ENCODE measurements around the gene GALR2.
"Not testable (repeated sequence)": the region's sequence is repeated elsewhere in the genome, so short reads cannot be mapped to it uniquely, and the experiment has no call there.

Gene GALR2

DNA sequence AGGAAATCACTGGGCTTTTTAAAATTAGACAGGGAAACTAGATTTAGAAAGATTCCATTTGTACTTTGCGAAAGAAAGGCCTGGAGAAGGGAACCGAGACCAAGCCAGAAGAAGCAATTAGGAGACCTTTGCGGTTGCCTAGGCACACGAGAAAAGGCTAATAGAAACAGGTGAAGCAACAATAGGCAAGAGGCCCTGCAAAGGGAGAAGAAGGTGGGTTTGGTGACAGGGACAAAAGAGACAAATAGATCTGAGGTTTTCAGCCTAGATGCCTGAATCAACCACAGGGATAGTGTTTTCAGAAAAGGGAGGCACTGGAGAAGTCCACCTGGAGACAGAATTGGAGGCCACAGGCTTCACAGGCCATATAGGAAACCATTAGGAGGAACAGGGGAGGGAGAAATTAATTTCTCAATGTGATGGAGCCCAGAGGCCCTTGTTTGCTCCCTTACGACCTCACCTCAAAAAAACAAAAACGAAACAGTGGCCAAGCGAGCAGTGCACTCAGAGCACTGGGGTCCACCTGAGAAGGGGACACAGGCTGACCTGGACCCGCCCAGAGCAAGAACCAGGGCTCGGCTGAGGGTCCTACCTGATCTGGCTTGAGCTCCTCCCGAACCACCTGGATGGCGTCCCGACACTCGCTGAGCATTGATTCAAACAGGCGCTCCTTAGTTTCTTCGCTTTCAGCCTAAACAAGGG, 24.6 kb upstream of the GALR2 start:
- Histone ChIP-seq H3K4me3 (ENCODE audit: low read depth in 1 of 2, low read length in 2 of 2) (no peak overlapping the region), H3K27ac (ENCODE audit: low read depth, low read length) (no peak overlapping the region), H3K36me3 (ENCODE audit: control insufficient read depth in 1 of 2, insufficient read depth in 2 of 2, low read length in 2 of 2) (peaks cover 24 to 87% of the 10 kb centered on the region in 2 donors), H3K9ac (ENCODE audit: low read depth in 1 of 2, low read length in 2 of 2) (no peak overlapping the region), H3K9me3 (ENCODE audit: control insufficient read depth in 1 of 2, low read length in 2 of 2) (no peaks in the 10 kb centered on the region), H3K4me1 (ENCODE audit: control insufficient read depth in 1 of 2, insufficient read depth in 2 of 2, low read length in 2 of 2) (no peaks in the 10 kb centered on the region), H3K27me3 (ENCODE audit: control insufficient read depth in 1 of 2, insufficient read depth in 2 of 2, low read length in 2 of 2) (no peaks in the 10 kb centered on the region)

DNA sequence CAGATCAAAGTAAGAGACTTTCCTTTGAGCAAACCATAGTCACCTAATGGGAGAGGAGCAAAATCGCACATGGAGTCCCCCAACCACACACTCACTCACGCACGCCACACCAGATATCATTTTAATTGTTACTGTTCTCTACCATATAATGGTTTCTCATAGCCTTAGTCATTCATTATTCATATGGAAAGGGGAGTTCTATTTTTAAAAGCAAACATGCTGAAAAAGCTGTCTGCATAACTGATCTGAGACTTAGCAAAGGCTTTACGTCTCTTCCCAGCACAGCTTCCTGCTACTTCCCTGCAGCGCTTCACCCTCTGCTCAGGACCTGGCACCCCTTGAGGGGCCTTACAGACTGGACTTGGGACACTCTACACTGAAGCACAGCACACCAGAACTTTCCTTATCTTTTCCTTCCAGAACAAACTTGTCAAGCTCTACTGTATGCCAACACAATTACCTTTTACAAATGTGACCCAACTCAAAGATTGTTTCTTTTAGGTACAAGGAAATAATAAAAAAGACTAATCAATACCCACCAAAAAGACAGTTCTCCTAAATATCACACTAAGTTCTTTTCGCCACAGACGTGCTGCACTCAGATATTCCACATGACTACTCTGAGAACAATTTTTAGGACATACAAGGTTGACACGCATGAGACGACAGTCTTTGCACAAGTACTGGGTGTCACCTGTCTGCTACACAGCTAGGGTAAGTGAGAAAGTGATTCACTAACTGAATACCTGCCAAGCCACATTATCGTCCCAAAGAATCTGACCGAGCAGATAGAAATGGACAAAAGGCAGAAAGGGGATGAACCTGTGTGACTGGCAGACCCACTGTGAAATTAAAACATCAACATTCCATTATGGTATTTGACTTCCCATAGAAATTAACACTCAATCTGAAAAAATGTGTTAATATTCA, 23.8 kb upstream of the GALR2 start:
- Histone ChIP-seq H3K36me3 (ENCODE audit: control insufficient read depth in 1 of 2, insufficient read depth in 2 of 2, low read length in 2 of 2) (peaks cover 24 to 85% of the 10 kb centered on the region in 2 donors), H3K9ac (ENCODE audit: low read depth in 1 of 2, low read length in 2 of 2) (no peak overlapping the region), H3K27me3 (ENCODE audit: control insufficient read depth in 1 of 2, insufficient read depth in 2 of 2, low read length in 2 of 2) (no peaks in the 10 kb centered on the region), H3K27ac (ENCODE audit: low read depth, low read length) (no peak overlapping the region), H3K9me3 (ENCODE audit: control insufficient read depth in 1 of 2, low read length in 2 of 2) (no peaks in the 10 kb centered on the region), H3K4me1 (ENCODE audit: control insufficient read depth in 1 of 2, insufficient read depth in 2 of 2, low read length in 2 of 2) (no peaks in the 10 kb centered on the region), H3K4me3 (ENCODE audit: low read depth in 1 of 2, low read length in 2 of 2) (no peak overlapping the region)

DNA sequence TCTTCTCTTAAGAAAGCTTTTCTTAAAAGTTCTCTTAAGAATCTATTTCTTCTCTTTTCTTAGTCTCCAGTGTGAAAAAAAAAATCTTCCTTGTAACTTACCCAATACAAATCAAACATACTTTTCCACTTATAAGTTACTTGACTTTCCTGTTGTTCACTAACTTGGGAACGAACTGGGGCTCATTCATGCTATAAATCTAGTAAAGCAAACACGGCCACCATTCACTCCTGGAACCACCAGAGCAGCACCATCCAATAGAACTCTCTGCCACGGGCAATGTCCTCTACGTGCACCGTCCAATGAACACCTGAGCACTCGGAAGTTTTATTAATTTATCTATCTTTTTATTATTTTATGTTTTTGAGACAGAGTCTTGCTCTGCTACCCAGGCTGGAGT, 23.0 kb upstream of the GALR2 start:
- Histone ChIP-seq H3K4me3 (ENCODE audit: low read depth in 1 of 2, low read length in 2 of 2) (no peak overlapping the region), H3K27me3 (ENCODE audit: control insufficient read depth in 1 of 2, insufficient read depth in 2 of 2, low read length in 2 of 2) (no peaks in the 10 kb centered on the region), H3K9ac (ENCODE audit: low read depth in 1 of 2, low read length in 2 of 2) (no peak overlapping the region), H3K4me1 (ENCODE audit: control insufficient read depth in 1 of 2, insufficient read depth in 2 of 2, low read length in 2 of 2) (no peaks in the 10 kb centered on the region), H3K36me3 (ENCODE audit: control insufficient read depth in 1 of 2, insufficient read depth in 2 of 2, low read length in 2 of 2) (peaks cover 32 to 85% of the 10 kb centered on the region in 2 donors), H3K27ac (ENCODE audit: low read depth, low read length) (no peak overlapping the region), H3K9me3 (ENCODE audit: control insufficient read depth in 1 of 2, low read length in 2 of 2) (no peaks in the 10 kb centered on the region)

DNA sequence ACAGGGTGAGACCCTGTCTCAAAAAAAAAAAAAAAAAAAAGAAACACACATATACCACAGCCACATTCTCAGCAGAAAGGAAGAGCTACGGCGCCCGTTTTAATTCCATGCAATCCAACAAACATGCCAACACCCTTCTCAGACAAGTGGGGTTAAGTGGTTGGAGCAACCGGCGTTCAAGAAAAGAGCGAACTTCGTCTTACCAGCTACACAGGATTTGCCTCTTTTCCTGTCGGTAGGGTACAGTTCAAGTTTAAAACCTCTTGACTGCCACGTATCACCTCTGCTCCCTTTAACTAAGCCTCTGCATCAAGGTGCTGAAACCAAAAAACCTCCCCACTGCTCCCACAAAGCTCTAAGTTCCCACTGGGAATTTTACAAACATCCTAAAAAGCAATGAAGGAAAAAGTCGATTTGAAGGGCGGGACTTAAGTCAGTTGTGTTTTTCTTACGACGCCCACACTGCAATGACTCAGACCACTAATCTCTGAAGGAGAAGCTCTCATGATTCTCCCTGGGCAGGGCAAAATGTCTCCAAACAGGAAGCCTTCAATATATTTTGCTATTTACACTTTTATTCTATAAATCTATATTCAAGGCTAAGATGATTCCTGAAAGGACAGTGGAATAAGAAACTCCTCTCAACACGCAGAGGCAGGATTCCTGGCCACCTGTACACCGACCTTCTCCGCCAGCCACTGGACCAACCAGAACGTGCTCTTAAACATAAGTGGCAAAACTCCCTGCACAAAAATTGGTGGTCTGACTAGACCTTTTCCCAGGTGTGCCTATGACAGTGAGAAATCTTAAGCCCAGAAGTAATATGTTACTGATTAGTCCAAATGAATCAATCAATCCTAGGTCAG, 21.1 kb upstream of the GALR2 start:
- Histone ChIP-seq H3K4me1 (ENCODE audit: control insufficient read depth in 1 of 2, insufficient read depth in 2 of 2, low read length in 2 of 2) (no peaks in the 10 kb centered on the region), H3K9me3 (ENCODE audit: control insufficient read depth in 1 of 2, low read length in 2 of 2) (no peaks in the 10 kb centered on the region), H3K27me3 (ENCODE audit: control insufficient read depth in 1 of 2, insufficient read depth in 2 of 2, low read length in 2 of 2) (no peaks in the 10 kb centered on the region), H3K9ac (ENCODE audit: low read depth in 1 of 2, low read length in 2 of 2) (no peak overlapping the region), H3K27ac (ENCODE audit: low read depth, low read length) (no peak overlapping the region), H3K36me3 (ENCODE audit: control insufficient read depth in 1 of 2, insufficient read depth in 2 of 2, low read length in 2 of 2) (peaks cover 37 to 87% of the 10 kb centered on the region in 2 donors), H3K4me3 (ENCODE audit: low read depth in 1 of 2, low read length in 2 of 2) (no peak overlapping the region)

DNA sequence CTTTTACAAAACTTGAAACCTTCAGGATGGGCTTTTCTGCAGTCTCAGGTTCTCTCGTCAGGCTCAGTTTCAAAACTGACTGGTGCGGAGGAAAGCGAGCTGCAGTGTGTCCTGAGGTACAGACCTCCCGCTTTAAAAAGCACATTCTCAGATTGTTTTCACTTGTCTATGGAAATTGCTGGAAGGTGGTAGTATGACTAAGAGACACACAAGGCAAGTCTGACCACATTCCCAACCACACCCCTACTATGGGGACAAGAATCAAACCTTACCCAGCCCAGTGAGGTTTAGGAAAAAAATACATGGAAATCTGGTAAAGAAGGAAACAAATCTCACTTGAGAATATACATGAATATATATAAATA, 20.5 kb upstream of the GALR2 start:
- no peaks in the 10 kb centered on the region for H3K27me3 ChIP-seq (ENCODE audit: control insufficient read depth in 1 of 2, insufficient read depth in 2 of 2, low read length in 2 of 2)
- H3K9ac ChIP-seq (ENCODE audit: low read depth in 1 of 2, low read length in 2 of 2) = no peak overlapping the region
- no peak overlapping the region for H3K27ac ChIP-seq (ENCODE audit: low read depth, low read length)
- no peak overlapping the region for H3K4me3 ChIP-seq (ENCODE audit: low read depth in 1 of 2, low read length in 2 of 2)
- peaks cover 37 to 86% of the 10 kb centered on the region in 2 donors for H3K36me3 ChIP-seq (ENCODE audit: control insufficient read depth in 1 of 2, insufficient read depth in 2 of 2, low read length in 2 of 2)
- H3K9me3 ChIP-seq (ENCODE audit: control insufficient read depth in 1 of 2, low read length in 2 of 2) = no peaks in the 10 kb centered on the region
- H3K4me1 ChIP-seq (ENCODE audit: control insufficient read depth in 1 of 2, insufficient read depth in 2 of 2, low read length in 2 of 2) = no peaks in the 10 kb centered on the region

DNA sequence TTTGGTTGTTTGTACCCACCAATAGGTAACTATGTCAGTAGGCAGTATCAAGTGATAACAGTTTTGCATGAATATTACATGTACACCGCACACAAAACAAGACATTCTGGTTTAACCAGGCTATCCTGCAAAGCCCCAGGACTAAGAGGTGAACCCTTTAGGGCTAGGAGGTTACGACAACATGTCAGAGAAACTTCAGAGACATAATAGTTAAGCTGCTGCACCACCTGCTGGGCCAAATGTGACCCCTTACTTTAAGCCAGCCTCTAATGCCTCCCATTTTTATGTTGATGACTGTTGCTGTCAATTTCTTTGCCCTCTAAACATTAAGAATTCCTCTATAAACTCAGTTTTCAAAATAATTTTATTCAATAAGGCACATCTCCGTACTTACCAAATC, 17.7 kb upstream of the GALR2 start:
- H3K4me3 ChIP-seq (ENCODE audit: low read depth in 1 of 2, low read length in 2 of 2) = no peak overlapping the region
- no peak overlapping the region for H3K27ac ChIP-seq (ENCODE audit: low read depth, low read length)
- H3K4me1 ChIP-seq (ENCODE audit: control insufficient read depth in 1 of 2, insufficient read depth in 2 of 2, low read length in 2 of 2) = no peaks in the 10 kb centered on the region
- H3K9me3 ChIP-seq (ENCODE audit: control insufficient read depth in 1 of 2, low read length in 2 of 2) = no peaks in the 10 kb centered on the region
- H3K27me3 ChIP-seq (ENCODE audit: control insufficient read depth in 1 of 2, insufficient read depth in 2 of 2, low read length in 2 of 2) = no peaks in the 10 kb centered on the region
- H3K9ac ChIP-seq (ENCODE audit: low read depth in 1 of 2, low read length in 2 of 2) = no peak overlapping the region
- peaks cover 43 to 87% of the 10 kb centered on the region in 2 donors for H3K36me3 ChIP-seq (ENCODE audit: control insufficient read depth in 1 of 2, insufficient read depth in 2 of 2, low read length in 2 of 2)

DNA sequence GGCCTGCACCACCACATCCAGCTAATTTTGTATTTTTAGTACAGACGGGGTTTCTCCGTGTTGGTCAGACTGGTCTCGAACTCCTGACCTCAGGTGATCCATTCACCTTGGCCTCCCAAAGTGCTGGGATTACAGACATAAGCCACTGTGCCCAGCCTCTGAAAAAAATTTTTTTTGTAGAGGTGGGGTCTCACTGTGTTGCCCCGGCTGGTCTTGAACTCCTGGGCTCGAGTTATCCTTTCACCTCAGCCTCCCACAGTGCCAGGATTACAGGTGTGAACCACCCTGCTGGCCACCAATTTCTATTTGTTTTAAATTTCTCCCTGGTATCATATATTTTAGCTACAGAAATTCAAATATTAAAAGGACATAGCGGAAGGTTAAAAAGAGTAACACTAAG, 16.3 kb upstream of the GALR2 start:
- peaks cover 40 to 88% of the 10 kb centered on the region in 2 donors for H3K36me3 ChIP-seq (ENCODE audit: control insufficient read depth in 1 of 2, insufficient read depth in 2 of 2, low read length in 2 of 2)
- H3K27me3 ChIP-seq (ENCODE audit: control insufficient read depth in 1 of 2, insufficient read depth in 2 of 2, low read length in 2 of 2); H3K4me1 ChIP-seq (ENCODE audit: control insufficient read depth in 1 of 2, insufficient read depth in 2 of 2, low read length in 2 of 2); H3K4me3 ChIP-seq (ENCODE audit: low read depth in 1 of 2, low read length in 2 of 2); H3K9me3 ChIP-seq (ENCODE audit: control insufficient read depth in 1 of 2, low read length in 2 of 2); H3K9ac ChIP-seq (ENCODE audit: low read depth in 1 of 2, low read length in 2 of 2); H3K27ac ChIP-seq (ENCODE audit: low read depth, low read length): not testable (repeated sequence)

DNA sequence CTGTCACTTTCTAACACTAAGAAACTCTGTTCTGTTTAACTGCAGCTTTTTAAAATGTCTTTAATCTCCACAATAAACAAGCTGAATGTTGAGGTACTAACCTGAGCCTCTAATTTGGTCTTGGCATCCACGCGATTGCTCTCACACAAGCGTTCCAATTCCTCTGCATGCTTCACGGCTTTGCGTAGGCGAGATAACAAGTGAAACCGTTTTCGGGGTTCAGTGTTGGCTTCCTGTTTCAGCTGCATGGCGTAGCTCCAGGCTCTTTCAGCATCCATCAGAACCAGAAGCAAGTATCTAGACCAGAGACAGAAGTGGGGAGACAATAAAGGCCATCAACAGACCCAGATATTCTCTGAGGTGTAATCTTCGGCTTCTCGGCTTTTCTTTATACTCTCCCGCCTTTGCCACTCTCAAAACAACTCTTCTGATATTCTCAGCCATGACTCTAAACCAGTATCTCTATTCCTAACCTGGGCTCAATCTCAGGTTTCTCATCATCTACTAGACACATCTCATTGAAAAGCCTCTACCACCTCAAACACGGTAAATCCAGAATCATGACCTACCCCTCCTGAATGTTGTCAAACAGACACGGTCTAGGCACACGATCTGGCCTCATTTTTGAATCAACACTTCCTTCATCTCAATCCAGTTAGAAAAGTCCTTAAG, 10.6 kb upstream of the GALR2 start:
- Histone ChIP-seq H3K9ac (ENCODE audit: low read depth in 1 of 2, low read length in 2 of 2) (no peak overlapping the region), H3K4me1 (ENCODE audit: control insufficient read depth in 1 of 2, insufficient read depth in 2 of 2, low read length in 2 of 2) (no peaks in the 10 kb centered on the region), H3K4me3 (ENCODE audit: low read depth in 1 of 2, low read length in 2 of 2) (no peak overlapping the region), H3K27ac (ENCODE audit: low read depth, low read length) (no peak overlapping the region), H3K9me3 (ENCODE audit: control insufficient read depth in 1 of 2, low read length in 2 of 2) (no peaks in the 10 kb centered on the region), H3K27me3 (ENCODE audit: control insufficient read depth in 1 of 2, insufficient read depth in 2 of 2, low read length in 2 of 2) (no peaks in the 10 kb centered on the region), H3K36me3 (ENCODE audit: control insufficient read depth in 1 of 2, insufficient read depth in 2 of 2, low read length in 2 of 2) (peaks cover 45 to 88% of the 10 kb centered on the region in 2 donors)

DNA sequence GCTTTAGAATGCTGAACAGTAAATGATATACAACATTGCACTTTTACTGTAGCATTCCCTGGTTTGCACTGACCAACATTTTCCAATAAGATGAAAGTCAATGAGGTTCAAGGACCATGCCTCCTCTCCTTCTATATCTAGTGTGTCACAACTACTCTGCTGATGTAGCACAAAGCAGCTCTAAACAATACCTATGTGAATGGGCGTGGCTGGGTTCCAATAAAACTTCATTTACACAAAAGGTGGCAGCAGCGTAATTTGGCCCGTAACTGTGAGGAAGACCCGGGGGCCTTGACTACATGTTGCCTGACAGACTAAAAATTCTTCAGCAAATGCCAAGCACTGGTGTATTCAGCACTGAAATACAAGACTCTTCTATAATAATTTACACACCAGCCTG, 8.8 kb upstream of the GALR2 start:
- H3K4me1 ChIP-seq (ENCODE audit: control insufficient read depth in 1 of 2, insufficient read depth in 2 of 2, low read length in 2 of 2) = peaks cover 3 to 7% of the 10 kb centered on the region in 2 donors
- H3K4me3 ChIP-seq (ENCODE audit: low read depth in 1 of 2, low read length in 2 of 2) = no peak overlapping the region
- H3K9me3 ChIP-seq (ENCODE audit: control insufficient read depth in 1 of 2, low read length in 2 of 2) = no peaks in the 10 kb centered on the region
- peaks cover 37 to 77% of the 10 kb centered on the region in 2 donors for H3K36me3 ChIP-seq (ENCODE audit: control insufficient read depth in 1 of 2, insufficient read depth in 2 of 2, low read length in 2 of 2)
- no peak overlapping the region for H3K27ac ChIP-seq (ENCODE audit: low read depth, low read length)
- no peaks in the 10 kb centered on the region for H3K27me3 ChIP-seq (ENCODE audit: control insufficient read depth in 1 of 2, insufficient read depth in 2 of 2, low read length in 2 of 2)
- H3K9ac ChIP-seq (ENCODE audit: low read depth in 1 of 2, low read length in 2 of 2) = no peak overlapping the region
